Measurements from ENCODE around the gene XIST. TPM values are rescaled to one million over a fixed set of nuclear protein-coding genes. Genes with fewer than 3 reads are reported as not detected.
"Not testable (repeated sequence)": the region's sequence is repeated elsewhere in the genome, so short reads cannot be mapped to it uniquely, and the experiment has no call there.

Gene XIST
- total RNA-seq, 1 experiment from 2014 or later: not detected

- H3K27me3 ChIP-seq (ENCODE audit: control insufficient read depth, insufficient read depth, low read length): no peaks in the 10 kb centered on the region
- no peaks in the 10 kb centered on the region for H3K36me3 ChIP-seq (replicated peaks; ENCODE audit: control insufficient read depth, insufficient read depth, low read length)
- DNase-seq: no peak
- no peak overlapping the region for H3K4me3 ChIP-seq (ENCODE audit: insufficient read depth, low read depth, low read length)
Measured at GRCh38 chrX:73830489-73831414, 21.8 kb downstream of the XIST start.

- no peaks in the 10 kb centered on the region for H3K36me3 ChIP-seq (replicated peaks; ENCODE audit: control insufficient read depth, insufficient read depth, low read length)
- DNase-seq: no peak
Measured at GRCh38 chrX:73829890-73830466, 22.5 kb downstream of the XIST start.

GRCh38 chrX:73828080-73828720 lies 24.3 kb downstream of the XIST start:
- H3K27me3 ChIP-seq (ENCODE audit: control insufficient read depth, insufficient read depth, low read length): no peaks in the 10 kb centered on the region
- no peaks in the 10 kb centered on the region for H3K36me3 ChIP-seq (replicated peaks; ENCODE audit: control insufficient read depth, insufficient read depth, low read length)
- H3K4me3 ChIP-seq (ENCODE audit: insufficient read depth, low read depth, low read length): no peak overlapping the region
- no peak for DNase-seq

More at GRCh38 chrX:73829890-73830466, 22.5 kb downstream of the XIST start:
- H3K4me3 ChIP-seq (ENCODE audit: insufficient read depth, low read depth, low read length): no peak overlapping the region
- H3K27me3 ChIP-seq (ENCODE audit: control insufficient read depth, insufficient read depth, low read length): no peaks in the 10 kb centered on the region

DNA sequence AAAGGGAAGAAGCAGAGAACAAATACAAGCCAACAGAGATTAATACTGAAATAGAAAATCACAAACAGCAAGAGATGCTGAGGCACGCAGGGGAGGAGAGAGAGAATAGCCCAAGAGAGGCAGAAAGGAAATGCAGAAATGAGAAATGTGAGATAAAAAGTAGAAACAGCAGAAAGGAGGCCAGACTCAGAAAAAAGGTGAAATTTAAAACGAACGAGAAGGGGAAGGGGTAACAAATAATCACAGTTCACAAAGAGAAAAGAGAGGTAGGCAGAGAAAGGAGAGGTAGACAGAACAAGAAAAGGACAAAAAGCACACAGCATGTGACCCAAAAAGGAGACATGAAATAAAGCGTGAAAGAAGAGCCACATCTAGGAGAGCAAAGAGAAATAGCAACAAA lies 25.1 kb downstream of the XIST start:
- Histone ChIP-seq H3K27me3 (ENCODE audit: control insufficient read depth, insufficient read depth, low read length) (no peaks in the 10 kb centered on the region), H3K4me3 (ENCODE audit: insufficient read depth, low read depth, low read length) (no peak overlapping the region), H3K36me3 (replicated peaks; ENCODE audit: control insufficient read depth, insufficient read depth, low read length) (no peaks in the 10 kb centered on the region)
- DNase-seq: no peak

DNA sequence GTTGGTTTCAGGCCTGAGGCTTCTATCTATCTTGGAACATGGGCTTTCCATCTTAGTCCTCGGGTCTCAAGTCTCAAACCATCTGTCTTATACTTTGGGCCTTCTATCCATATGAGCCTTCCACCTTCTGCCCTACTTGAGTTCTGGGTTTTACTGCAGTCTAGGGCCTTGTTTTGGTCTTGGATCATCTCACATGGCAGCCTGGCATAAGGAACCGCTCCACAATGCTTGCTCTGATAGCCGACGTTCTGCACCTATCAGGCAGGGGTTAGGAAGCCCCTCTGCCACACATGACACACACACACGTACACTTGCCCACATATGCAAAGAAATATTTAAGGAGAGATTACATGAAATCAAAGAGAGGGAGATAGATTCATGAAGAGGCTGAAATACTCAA lies 25.5 kb downstream of the XIST start:
- Histone ChIP-seq H3K4me3 (ENCODE audit: insufficient read depth, low read depth, low read length) (no peak overlapping the region), H3K27me3 (ENCODE audit: control insufficient read depth, insufficient read depth, low read length) (no peaks in the 10 kb centered on the region), H3K36me3 (replicated peaks; ENCODE audit: control insufficient read depth, insufficient read depth, low read length) (no peaks in the 10 kb centered on the region)
- DNase-seq: no peak

GRCh38 chrX:73825569-73825968 lies 26.9 kb downstream of the XIST start:
- no peak overlapping the region for H3K4me3 ChIP-seq (ENCODE audit: insufficient read depth, low read depth, low read length)
- H3K36me3 ChIP-seq (replicated peaks; ENCODE audit: control insufficient read depth, insufficient read depth, low read length): no peaks in the 10 kb centered on the region
- no peak for DNase-seq
- H3K27me3 ChIP-seq (ENCODE audit: control insufficient read depth, insufficient read depth, low read length): no peaks in the 10 kb centered on the region

DNA sequence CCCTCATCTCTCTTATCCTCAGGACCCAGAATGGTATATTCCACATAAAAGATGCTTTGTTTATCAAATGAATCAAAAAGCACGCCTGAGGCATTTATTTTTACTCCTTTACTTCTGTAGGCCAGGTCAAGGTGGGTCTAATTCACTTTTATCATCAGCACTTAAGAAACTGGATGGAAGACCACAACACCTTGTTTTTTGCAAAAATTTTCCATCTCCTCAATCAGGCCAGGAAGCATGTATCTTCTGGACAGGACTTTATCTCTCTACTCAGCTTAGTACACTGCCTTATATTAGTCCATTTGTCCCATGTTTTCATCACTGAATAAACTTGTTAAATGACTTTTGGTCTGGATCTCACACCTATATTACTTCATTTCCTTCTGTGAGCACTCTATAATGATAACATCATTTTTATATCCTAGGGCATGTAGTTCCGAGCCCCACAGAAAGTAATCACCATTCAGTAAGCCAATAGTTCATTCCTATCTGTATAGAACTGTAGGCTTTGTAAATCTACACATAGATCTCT lies 29.0 kb downstream of the XIST start:
- H3K4me3 ChIP-seq (ENCODE audit: insufficient read depth, low read depth, low read length): no peak overlapping the region
- no peak for DNase-seq
- H3K36me3 ChIP-seq (replicated peaks; ENCODE audit: control insufficient read depth, insufficient read depth, low read length): no peaks in the 10 kb centered on the region; the same call in 1 of the 2 replicates
- no peaks in the 10 kb centered on the region for H3K27me3 ChIP-seq (ENCODE audit: control insufficient read depth, insufficient read depth, low read length)

DNA sequence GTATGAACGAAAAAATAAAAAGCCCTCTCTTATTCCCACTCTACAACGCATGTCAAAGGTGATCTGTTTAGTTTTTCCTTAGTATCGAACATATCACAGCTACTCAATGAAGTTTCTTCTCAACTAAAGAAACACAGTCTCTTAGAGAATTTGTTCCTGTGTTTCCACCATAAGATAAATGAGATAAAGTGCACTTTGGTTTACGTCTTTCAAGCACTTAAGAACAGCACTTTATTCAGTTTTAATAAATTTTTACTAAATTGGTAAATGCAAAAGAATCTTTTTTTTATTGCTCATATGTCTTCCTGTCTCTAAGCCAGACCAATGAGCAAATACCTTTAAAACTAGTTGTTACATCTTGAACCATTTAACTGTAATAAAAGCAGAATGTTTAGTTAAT lies 29.7 kb downstream of the XIST start:
- DNase-seq: no peak
- no peak overlapping the region for H3K4me3 ChIP-seq (ENCODE audit: insufficient read depth, low read depth, low read length)
- H3K27me3 ChIP-seq (ENCODE audit: control insufficient read depth, insufficient read depth, low read length): no peaks in the 10 kb centered on the region
- H3K36me3 ChIP-seq (replicated peaks; ENCODE audit: control insufficient read depth, insufficient read depth, low read length): no peaks in the 10 kb centered on the region; the same call in 1 of the 2 replicates

DNA sequence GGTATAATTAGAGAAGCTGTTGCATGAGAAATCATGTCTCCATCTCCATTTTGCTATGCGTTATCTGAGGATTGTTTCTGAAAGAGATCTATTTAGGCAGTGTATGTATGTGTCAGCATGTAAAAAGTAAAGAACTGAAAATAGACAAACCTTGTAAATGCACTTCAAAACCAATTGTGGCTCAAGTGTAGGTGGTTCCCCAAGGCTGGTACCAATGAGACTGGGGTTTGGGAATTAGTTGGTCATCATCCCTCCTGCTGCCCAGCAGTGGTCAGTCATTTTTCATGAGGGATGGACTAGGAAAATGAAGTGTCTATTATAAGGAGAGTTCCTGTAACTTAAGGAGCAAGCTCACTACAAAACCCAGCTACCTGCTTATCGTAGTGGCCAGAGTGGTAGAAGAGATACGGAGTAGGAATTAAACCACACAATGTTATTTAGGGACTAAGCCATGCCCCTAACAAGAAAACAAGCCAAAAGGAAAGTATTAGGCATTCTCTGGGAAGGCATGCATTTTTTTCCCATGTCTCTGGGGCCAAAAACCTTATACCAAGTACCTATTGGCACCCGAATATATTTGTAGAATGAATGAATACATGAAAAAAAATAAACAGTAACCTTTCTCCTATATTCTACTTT lies 30.5 kb downstream of the XIST start:
- H3K36me3 ChIP-seq (replicated peaks; ENCODE audit: control insufficient read depth, insufficient read depth, low read length): no peaks in the 10 kb centered on the region; the same call in 1 of the 2 replicates
- DNase-seq: no peak
- no peak overlapping the region for H3K4me3 ChIP-seq (ENCODE audit: insufficient read depth, low read depth, low read length)

GRCh38 chrX:73819864-73820558 lies 32.5 kb downstream of the XIST start:
- not testable (repeated sequence) for H3K4me3 ChIP-seq (ENCODE audit: insufficient read depth, low read depth, low read length)

More for the DNA sequence above, 30.5 kb downstream of the XIST start:
- no peaks in the 10 kb centered on the region for H3K27me3 ChIP-seq (ENCODE audit: control insufficient read depth, insufficient read depth, low read length)

GRCh38 chrX:73818200-73819116 lies 34.1 kb downstream of the XIST start:
- H3K4me3 ChIP-seq (ENCODE audit: insufficient read depth, low read depth, low read length): no peak overlapping the region
- H3K36me3 ChIP-seq (replicated peaks; ENCODE audit: control insufficient read depth, insufficient read depth, low read length): no peaks in the 10 kb centered on the region; the same call in 1 of the 2 replicates
- H3K27me3 ChIP-seq (ENCODE audit: control insufficient read depth, insufficient read depth, low read length): no peaks in the 10 kb centered on the region
- DNase-seq: no peak

More at GRCh38 chrX:73819864-73820558, 32.5 kb downstream of the XIST start:
- not testable (repeated sequence) for H3K36me3 ChIP-seq (replicated peaks; ENCODE audit: control insufficient read depth, insufficient read depth, low read length); DNase-seq; H3K27me3 ChIP-seq (ENCODE audit: control insufficient read depth, insufficient read depth, low read length)

DNA sequence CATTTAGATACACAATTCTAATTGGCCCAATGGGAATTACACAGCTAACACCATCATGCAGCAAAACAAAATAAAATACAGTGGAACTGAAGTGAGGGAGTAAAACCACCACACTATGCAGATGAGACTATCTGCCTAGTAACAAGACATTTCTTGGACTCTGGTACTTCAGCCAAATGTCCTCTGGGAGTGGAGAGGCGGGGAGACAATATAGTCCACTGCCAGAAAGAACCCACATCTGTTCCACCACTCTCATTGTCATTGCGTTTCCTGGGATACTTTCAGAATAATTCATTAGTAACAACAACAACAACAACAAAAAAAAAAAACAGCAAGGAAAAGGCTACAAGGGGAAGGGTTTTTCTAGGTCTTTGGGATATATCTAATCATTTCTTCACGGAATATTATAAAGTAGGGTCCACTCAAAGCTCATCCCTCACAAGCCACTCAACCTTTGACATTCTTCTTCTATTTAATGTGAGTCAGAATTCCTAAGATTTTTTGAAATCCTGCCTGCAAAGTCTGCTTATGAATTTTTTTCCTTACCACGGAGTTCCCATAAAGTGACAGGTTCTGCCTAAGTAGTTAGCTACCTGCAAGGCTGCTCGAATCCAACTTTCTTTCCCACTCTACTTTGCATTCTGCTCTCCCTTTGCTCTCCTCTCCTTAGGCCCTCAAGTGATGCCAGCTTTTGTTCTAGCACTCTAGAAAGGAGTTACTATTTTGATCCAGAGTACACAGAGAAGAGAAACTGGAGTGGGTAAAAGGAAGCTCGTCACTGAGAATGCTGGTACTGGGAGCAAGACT lies 34.9 kb downstream of the XIST start:
- DNase-seq: no peak
- no peaks in the 10 kb centered on the region for H3K27me3 ChIP-seq (ENCODE audit: control insufficient read depth, insufficient read depth, low read length)
- no peaks in the 10 kb centered on the region; the same call in 1 of the 2 replicates for H3K36me3 ChIP-seq (replicated peaks; ENCODE audit: control insufficient read depth, insufficient read depth, low read length)
- H3K4me3 ChIP-seq (ENCODE audit: insufficient read depth, low read depth, low read length): no peak overlapping the region

Data from H7 (cell line).